Measurements from ENCODE around the gene OS9.

The OS9 gene

DNA sequence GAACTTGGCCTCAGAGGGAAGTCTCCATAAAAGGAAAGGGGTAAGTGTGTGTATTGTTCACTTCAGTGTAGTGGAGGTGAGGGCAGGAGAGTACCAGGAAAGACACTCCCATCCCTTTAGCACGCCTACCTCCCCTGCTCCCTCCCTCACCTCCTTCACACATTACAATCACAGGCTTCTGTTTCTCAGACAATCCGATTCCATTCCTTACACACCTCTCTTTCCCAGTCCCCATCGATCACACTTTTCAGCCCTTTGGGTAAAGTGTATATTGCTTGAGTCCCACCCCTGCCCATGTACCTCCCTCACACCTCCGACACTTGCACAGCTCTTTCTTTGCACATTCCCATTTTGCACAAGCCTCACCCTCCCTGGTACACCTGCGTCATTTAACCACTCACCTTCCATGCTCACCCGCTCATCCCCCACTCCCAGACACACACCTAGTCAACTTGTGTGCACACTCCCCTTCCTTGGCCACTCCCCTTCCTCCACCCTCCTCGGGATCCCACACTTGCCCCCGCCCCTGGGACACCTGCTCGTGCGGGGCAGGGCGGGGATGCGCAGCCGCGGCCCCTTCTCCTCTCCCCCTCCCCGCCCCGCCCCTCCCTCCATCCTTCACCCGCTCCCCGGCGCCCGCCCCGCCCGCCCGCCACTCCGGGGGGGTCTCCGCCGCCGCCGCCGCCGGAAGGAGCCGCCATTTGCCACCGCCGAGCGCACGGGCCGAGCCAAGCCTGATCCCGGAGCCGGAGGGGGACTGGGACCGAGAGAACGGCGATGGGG lies 60.7 kb downstream of the OS9 start, which contains the start of gene MARCHF9:
Gene MARCHF9 (plus strand): TSS at position 693 of the 783 bp plus-strand sequence. CDS start 426 bp downstream, outside the sequence.
- DNase-seq: peak; percentile 89

DNA sequence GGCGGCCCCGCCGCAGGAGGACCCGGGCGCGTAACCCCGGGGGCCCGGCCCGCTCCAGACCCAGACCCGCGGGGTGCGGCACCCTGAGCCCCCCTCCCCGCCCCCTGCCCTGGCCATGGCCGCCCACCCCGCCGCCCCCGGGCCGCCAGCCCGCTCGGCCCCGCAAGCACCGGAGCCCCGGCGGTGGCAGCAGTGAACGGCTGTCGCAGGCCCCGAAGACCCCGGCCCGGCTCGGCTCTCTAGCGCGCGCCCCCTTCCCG lies 61.2 kb downstream of the OS9 start:
- DNase-seq: no peak

DNA sequence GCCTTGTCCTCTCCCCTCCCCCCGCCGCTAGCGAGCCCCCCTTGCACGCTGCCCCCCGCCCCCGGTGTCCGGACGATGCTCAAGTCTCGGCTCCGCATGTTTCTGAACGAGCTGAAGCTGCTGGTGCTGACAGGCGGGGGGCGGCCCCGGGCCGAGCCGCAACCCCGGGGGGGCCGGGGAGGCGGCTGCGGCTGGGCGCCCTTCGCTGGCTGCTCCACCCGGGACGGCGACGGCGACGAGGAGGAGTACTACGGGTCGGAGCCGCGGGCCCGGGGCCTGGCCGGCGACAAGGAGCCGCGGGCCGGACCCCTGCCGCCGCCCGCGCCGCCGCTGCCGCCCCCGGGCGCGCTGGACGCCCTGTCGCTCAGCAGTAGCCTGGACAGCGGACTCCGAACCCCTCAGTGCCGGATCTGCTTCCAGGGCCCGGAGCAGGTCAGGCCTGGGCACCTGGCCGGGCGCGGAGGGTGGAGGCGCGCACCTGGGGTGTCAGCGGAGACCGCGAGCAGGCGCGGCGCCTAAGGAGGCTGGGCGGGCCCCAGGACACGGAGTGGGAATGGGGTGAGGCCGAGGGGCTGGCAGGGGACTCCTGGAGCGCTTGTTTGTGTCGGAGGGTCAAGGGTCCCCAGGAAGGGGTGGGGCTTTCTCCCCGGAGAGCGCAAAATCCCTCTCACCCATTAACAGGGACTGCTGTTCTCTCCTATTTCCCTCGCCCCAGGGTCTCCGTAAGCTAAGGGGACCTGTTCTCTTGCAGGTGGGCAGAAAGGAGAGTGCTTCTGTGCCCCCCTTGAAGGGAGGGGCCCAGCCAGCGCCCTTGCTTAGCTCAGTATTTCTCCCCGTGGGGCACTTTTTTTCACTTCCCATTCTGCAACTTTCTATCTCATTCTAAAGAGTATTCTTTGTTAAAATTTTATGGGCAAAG lies 61.8 kb downstream of the OS9 start:
- no peak for DNase-seq

DNA sequence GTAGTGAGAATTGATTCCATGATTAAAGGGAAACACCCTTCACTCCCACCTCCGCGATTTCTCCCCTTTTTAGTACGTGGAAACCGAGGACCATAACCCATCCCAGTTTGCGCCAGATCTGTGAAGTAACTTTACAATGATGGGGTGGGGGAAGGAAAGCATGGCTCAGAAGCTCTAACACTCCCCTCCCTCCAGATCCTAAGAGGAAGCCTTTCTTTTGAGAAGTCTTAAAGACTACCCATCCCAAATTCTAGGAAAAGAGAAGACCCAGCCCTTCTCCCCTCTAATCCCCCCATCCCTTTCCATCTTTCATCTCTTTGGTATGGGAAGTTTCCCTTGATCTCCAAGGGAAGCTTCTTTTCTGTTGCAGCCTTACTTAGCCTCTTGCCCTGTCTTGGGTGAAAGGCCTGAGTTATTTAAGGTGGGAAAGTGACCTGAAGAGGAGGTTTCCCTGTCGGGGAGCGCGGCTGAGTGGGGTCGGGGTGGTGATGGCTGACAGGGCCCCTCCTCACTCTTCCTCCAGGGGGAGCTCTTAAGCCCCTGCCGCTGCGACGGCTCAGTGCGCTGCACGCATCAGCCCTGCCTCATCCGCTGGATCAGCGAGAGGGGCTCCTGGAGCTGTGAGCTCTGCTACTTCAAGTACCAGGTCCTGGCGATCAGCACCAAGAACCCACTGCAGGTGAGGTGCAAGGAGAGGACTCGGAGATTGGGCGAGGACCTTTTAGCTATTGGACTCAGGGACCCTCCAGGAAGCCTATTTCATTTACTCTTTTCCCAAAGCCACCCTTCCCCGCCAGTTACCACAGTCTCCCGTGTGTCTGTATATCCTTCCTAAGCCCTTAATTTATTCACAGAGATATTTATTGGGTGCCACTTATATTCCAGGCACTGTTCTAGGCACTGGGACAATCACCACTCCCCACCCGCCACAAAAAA lies 62.7 kb downstream of the OS9 start:
- DNase-seq: peak; percentile 85

DNA sequence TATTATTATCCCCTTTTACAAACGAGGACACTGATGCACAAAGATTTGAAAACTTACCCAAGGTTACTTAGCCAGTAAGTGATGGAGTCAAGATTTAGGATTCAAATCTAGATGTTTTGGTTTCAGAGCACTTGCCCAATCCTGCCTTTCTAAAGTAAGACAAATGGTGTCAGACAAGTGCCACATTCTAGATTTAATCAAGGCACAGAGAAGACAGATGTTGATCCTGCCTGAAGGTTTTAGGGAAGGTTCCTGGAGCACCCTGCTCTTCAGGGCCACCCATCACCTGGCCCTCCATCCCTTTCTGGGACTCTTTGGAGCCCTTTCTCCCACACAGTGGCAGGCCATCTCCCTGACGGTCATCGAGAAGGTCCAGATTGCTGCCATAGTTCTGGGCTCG lies 63.8 kb downstream of the OS9 start:
- DNase-seq: no peak

DNA sequence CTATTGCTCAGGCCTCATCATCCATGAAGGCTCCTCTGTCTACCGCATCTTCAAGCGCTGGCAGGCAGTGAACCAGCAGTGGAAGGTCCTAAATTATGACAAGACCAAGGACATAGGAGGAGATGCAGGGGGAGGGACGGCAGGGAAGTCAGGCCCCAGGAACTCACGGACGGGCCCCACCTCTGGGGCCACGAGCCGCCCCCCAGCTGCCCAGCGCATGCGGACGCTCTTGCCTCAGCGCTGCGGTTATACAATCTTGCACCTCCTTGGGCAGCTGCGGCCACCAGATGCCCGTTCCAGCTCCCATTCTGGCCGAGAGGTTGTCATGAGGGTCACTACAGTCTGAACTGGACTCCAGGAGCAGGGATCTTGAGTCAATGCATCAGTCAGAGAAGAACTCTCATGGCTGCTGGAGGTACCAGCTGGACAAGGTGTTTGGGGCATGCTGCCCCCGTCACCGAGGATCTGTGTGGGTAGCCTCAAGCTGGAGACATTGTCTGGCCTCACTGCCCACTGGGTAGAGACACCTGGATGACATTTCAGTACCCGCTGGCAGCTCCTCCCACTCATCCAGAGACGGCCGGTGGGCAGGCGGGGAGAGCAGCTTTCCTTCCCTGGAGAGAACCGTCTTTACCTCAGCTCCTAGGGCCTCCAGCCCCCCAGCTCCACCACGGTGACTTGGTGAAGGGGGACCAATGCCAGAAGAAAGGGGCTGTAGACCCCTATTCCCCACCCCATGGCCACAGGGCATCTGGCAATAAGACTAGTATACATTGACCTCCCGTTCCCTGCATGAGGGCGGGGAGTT lies 64.8 kb downstream of the OS9 start:
- DNase-seq: no peak

DNA sequence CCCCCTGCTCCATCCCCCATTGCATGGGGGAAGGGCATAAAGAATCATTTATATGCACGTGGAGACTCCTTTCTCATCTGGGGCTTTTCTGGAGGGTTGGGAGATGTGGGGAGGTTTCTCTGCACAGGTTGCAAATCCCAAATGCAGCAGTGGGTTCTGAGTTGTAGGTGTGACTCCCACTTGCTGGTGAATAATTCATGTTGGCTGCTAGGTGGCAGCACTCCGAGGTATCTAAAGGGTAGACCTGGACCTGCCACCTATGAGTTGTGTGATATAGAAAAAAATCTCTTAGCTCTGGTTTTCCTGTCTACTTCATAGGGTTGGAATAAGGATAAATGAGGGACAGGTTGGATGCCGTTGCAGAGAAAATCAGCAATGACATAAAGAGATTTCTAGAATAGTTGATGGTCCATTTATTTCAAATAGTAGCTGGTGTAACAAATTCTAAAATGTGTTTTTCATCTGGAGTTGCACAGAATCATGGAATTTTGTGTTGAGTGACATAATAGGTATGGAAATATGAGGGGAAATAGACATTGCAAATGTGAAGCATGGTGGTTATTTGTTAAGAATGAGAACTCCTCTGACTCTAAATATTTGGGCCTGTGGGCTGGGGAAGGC lies 65.5 kb downstream of the OS9 start:
- peak; percentile 60 for DNase-seq

DNA sequence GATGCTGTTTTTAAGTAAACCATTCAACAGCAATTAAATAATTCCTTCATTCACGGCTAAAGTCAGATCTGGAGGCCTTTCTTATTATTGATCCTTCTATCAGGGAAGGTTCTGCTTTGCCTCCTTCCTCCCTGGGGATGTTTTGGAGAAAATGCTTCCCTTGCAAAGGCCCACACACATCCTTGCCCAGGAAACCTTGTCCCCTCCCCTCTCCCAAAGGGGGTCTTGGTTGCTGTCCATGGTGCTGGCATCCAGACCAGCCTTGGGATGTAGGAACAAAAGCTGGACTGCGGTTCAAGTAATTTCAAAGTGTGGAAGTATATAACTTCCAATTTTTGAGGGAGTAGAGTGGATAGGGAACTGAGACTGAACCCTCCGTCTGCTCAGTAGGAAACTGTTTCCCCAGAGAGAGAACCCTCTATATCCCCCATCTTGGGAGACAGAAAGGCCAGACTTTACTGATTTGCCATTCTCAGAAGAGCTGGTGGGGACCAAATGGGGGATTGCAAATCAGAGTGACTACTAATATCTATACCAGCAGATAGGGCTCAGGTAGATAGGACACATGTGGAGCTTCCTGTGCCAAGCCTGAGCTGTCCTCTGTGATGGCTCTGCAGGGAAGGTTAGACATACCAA lies 66.5 kb downstream of the OS9 start:
- no peak for DNase-seq

DNA sequence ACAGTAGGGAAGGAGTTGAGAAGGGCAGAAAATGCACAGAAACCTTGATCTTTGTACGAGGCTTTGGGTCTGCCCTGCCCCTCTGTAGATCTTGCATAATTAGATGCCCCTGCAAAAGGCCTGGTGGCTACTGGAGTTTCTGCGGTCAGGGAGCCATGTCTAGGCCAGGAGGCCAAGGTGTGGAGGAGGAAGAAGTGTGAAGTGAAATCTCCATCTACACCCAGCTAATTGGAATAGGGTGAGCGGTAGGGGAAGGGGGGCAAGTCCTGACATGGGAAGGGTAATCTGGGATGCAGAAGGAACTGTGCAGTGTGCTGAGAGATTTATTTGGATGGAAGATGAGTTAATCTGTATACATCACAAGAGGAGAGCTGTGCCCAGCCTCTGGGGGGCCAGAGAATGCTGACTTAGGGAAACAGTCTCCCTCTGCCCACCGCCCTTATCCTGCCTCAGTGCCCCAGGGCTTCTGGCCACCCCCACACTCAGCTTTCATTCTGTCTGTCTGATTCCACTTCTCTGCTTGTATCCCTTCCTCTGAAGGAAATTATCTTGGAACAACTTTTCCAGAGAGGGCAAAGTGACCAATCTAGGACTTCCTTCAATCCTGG lies 67.6 kb downstream of the OS9 start:
- no peak for DNase-seq

DNA sequence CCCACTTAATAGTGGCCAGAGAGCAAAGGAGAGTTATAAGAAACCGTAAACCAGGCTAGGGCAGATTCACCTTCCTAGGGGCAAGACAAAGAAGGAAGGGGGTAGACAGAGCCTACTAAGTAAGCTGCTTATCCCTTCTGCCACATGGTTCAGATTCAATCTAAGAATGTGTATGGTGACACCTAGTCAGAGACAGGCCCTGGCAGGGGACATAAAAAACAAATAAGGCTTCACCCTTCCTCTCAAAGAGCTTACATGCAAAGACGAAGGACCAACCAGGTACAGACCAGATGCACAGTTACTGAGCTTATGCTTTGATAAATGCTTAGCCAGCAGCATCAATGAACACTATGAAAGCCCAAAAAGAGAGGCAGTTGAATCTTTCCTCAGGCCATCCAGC lies 68.5 kb downstream of the OS9 start:
- DNase-seq: no peak

DNA sequence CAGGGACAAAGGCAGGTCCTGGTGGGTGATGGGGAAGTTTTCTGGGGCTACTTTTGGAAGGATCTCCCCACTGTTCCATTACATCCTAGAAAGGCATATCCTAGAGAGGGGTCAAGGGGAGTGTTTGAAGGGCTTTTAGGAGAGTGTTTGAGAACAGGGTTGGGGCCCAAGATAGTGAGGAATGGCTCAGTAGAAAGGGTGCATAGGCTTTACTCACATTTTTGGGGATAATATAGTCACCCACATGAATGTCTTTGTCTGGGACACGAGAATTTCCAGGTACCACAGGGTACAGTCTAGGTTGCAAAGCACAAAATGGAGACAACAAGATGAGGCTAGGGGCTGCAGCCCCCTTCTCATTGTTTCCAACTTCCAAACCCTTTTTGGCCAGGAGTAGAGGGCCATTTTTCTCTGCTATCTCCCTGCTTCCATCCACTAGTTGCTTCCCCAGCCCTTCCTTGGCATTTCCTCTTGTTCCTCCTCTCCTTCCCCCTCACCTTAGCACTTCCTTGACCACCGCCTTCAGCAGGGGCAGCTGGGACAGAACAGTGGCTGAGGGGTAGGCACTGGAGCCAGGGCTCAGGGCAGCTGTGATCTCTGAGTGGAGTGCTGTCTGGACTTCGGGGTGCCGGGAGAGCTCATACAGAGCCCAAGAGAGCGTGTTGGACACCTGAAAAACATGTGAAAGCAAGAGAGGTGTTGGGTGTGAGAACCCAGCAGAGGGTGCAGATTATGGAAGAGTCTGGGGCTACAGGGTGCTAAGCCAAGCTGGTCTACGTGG lies 70.1 kb downstream of the OS9 start:
- DNase-seq: no peak

DNA sequence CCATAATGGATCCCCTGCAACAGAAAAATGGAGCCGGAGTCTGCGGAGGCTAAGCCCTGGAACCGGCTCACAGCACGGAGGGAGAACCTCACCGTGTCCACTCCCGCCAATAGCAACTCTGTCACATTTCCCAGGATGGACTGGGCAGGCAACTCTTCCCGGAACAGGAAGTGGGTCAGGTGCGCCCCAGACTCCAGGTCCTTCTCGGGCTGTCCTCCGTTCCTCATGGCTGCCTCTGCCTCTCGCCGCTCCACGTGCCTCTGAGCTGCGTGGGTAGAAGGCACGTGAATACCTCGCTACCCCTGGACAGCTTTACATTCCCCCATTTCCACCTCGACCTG lies 70.7 kb downstream of the OS9 start:
- no peak for DNase-seq

DNA sequence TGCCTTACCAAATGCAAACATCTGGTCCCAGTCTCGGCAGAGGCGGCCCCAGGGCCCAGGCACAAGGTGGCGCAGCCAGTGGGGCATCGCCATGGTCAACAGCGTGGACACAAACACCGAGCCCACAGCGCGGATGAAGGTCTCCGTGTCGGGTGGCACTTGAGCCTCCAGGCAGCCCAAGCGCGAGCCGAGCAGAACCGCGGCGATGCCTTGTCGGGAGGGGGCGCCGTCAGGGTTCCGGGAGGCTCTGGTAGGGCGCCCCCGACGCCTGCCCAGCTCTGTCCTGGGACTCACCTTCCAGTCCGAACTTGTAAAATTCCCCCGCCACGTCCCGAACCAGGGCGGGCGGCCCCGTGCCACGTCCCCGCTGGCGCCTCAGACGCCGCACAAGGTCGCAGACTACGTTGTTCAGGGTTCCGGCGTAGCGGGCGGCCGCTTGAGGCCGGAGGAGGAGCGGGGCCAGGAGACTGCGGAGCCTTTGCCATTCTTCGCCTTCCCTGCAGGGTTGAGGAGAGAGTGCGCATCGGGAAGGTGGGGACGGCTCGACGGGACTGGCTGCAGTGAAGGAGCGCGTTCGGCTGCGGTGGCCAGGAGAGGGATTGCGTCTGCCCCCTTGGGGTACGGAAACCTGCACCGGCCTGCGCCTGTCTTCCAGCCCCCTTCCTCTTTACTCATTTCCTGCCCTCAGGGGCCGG lies 71.2 kb downstream of the OS9 start:
- DNase-seq: peak; percentile 66

DNA sequence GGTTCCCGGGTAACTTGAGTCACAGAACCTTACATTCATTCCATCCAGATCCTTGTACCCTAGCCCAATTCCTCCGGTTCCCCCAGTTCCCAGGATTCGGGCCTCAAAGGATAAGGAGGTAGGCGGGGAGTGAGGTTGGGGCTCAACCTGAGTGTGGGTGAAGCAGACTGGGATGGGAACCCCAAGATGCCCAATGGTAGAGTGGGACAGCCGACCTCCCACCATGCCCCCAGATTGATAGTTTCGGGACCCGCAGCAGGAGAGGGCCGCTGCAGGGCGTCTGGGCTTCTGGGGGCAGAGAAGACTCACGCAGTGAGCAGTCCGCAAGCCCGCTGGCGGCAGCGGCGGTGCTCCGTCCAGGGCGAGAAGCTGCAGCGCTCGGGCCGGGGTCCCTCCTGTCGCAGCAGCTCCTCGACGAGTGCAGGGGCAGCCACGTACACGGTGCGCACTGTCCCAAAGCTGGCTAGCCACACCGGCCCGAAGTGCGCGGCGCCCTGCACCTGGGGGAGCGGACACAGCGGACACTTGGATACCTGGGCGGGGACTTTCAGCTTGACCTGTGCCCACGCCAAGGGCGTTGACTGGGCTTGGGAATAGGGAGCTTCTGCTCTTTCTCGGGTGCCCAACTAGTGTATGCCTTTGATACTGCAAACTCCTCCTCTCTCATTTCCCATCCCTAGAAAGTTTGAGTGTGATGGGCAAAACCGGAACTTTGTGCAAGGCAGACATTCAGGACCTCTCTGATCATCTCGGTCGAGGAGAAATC lies 71.9 kb downstream of the OS9 start:
- DNase-seq: no peak

DNA sequence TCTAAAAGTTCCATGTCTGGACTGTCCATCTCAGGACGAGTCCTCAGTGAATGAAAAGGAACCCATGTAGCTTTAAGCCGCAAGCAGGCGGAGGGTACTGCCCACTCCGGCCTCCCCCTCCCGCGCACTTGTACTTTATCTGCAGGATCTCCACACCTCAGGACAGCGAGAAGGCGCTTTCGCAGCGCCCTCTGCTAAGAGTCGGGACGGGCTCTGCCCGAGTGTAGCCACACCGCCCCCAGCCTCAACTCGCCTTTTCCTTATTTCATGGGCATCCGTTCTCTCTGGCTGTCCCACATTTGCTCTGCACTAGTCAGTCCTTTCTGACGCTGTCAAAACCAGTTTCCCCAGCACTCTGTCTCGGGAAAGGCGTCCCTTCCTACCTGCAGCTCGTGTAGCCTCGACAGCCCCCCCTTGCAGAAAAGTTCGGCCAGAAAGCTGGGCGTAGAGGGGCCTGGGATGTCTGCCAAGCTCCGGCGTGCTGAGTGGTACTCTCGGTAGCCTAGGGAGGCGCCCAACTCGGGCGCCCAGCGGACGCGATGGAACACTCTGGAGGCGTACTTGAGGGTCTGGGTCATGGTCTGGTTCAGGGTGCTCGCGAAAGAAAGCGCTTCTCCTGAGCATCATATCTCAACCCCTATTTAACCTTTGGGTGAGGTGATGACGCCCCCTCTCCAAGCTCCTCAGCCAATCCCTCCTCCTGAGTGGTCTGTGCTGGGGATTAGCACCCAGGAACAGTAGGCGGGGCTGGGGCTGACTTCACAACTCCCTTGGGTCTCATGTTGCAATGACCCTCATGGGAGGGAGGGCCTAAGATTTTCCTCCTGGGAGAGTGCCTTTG lies 72.8 kb downstream of the OS9 start, which contains the start of gene CYP27B1:
Gene CYP27B1 (minus strand): TSS at position 615 of the 841 bp plus-strand sequence. CDS start 37 bp downstream, at position 578.
- no peak for DNase-seq

DNA sequence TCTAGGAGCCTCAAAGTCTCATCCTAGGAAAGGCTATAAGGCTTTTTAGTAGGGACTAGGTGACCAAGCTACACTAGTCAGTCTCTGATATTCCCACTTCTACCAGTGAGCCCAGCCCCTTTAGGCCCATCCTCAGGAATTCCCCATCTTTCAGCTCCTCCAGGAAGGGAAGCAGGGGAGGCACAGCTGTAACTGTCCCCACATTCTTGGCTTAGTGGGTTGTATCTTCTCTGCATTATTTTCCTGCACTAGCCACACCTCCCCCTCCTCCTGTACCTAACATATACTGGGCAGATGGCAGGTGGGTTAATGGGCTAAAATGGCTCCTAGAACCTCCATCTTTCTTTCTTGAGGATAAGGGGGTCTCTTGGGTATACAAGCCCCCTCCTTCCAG lies 73.4 kb downstream of the OS9 start:
- no peak for DNase-seq

DNA sequence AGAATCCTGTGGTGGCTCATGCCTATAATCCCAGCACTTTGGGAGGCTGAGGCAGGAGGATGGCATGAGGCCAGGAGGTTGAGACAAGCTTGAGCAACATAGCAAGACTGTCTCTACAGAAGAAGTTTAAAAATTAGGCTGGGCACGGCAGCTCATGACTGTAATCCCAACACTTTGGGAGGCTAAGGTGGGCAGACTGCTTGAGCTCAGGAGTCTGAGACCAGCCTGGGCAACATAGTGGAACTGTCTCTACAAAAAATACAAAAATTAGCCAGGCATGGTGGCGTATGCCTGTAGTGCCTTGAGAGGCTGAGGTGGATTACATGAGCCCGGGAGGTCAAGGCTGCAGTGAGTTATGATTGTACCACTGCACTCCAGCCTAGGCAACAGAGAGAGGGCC lies 73.9 kb downstream of the OS9 start:
- no peak for DNase-seq

DNA sequence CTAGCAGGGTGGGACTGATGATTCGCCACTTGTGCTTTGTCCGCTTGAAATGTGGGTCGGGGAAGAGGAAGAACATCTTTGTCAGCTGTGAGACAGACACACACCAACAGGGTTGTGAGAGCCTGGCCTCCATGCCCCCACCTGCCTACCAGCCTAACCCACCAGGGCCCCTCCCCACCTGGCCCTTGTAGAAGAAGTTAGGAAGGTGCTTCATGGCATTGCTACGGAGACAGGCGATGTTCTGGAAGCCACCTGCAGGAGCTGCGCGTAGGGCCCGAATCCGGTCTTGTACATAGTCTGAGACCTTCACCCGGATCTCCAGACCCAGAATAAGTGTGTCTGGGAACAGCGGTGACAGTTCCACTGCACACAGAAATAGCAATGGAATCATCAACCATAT lies 75.7 kb downstream of the OS9 start:
- no peak for DNase-seq

All from activated CD4-positive, alpha-beta T cell treated with anti-CD3 and anti-CD28 coated beads, Interleukin-2, Interleukin-6, amounts not matched to agents 100 ng/mL and 50 ng/mL, durations not matched to agents 16 hours and 8 hours (primary cell).